ENCODE results near the gene RAPGEF1.
"Not testable (repeated sequence)": the region's sequence is repeated elsewhere in the genome, so short reads cannot be mapped to it uniquely, and the experiment has no call there.

The RAPGEF1 gene, protein sequence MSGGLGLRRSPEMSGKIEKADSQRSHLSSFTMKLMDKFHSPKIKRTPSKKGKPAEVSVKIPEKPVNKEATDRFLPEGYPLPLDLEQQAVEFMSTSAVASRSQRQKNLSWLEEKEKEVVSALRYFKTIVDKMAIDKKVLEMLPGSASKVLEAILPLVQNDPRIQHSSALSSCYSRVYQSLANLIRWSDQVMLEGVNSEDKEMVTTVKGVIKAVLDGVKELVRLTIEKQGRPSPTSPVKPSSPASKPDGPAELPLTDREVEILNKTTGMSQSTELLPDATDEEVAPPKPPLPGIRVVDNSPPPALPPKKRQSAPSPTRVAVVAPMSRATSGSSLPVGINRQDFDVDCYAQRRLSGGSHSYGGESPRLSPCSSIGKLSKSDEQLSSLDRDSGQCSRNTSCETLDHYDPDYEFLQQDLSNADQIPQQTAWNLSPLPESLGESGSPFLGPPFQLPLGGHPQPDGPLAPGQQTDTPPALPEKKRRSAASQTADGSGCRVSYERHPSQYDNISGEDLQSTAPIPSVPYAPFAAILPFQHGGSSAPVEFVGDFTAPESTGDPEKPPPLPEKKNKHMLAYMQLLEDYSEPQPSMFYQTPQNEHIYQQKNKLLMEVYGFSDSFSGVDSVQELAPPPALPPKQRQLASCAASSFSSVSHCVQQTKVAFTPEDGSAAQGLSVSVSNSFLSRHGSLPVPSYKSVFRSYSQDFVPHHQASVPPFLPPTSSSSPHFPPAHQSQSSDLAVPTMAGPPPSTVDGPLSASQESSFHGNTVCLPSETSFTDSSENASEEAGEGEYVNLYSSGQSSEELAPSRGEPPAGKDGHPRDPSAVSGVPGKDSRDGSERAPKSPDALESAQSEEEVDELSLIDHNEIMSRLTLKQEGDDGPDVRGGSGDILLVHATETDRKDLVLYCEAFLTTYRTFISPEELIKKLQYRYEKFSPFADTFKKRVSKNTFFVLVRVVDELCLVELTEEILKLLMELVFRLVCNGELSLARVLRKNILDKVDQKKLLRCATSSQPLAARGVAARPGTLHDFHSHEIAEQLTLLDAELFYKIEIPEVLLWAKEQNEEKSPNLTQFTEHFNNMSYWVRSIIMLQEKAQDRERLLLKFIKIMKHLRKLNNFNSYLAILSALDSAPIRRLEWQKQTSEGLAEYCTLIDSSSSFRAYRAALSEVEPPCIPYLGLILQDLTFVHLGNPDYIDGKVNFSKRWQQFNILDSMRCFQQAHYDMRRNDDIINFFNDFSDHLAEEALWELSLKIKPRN (N-terminal part only)

DNA sequence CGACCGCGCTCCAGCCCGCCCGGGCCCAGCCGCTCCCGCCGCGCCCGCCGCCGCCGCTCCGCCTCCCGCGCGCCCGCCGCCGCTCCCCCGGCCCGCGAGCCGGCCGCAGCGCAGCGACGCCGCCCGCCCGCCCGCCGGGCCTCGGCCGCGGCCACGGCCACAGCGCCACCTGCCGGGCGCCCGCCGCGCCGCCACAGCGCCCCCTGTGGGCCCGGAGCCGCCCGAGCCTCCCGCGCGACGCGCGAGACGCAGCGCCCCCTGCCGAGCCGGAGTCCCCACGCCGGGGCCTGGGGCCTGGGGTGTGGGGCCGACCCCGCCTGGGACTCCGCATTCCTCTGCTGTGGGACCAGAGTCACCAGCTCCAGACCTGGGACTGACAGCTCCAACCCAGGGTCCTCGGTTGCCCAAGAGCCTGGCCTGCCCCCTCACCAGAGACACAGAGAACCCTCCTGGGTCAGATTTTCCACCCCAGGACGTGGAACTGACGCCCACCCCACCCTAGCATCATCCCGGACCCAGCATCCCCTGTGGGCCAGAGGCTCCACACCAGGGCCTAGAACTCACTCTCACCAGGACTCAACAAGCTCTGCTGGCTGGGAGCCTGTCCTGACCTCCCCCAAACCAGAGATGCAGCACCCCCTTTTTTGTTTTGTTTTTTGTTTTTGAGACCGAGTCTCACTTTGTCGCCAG is at the start of gene RAPGEF1:
TSS of gene RAPGEF1 (minus strand) at position 118 of the 690 bp plus-strand sequence. CDS start 246 bp downstream, outside the sequence.
- no peak for DNase-seq (ENCODE audit: low read depth)

DNA sequence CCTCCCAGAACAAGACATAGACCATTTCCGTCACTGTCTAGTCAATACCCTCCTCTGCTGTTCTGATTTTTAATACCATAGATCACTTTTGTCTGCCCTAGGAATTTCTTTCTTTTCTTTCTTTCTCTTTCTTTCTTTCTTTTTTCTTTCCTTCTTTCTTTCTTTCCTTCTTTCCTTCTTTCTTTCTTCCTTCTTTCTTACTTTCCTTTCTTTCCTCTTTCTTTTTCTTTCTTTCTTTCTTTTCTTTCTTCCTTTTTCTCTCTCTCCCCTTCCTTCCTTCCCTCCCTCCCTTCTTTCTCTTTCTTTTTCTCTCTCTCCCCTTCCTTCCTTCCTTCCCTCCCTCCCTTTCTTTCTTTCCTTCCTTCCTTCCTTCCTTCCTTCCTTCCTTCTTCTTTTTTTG is 49.0 kb upstream of the RAPGEF1 start:
- DNase-seq (ENCODE audit: low read depth) = no peak

DNA sequence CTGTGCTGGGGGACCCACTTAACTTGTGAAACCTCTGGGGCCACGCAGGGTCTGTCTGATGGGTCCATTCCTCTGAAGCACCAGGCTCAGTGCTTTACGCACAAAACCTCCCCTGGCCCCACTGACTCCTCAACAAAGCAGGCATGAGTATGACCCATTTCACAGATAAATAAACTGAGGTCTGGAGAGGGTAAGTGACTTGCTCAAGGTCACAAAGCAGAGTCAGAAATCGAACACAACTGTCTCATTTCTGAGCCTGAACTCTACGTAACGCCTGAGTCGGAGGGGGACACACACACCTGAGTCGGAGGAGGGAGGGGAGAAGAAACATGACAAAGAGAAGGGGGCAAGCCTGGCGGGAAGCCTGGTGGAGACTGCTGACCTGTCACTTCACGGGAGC is 48.0 kb upstream of the RAPGEF1 start:
- DNase-seq (ENCODE audit: low read depth) = no peak

DNA sequence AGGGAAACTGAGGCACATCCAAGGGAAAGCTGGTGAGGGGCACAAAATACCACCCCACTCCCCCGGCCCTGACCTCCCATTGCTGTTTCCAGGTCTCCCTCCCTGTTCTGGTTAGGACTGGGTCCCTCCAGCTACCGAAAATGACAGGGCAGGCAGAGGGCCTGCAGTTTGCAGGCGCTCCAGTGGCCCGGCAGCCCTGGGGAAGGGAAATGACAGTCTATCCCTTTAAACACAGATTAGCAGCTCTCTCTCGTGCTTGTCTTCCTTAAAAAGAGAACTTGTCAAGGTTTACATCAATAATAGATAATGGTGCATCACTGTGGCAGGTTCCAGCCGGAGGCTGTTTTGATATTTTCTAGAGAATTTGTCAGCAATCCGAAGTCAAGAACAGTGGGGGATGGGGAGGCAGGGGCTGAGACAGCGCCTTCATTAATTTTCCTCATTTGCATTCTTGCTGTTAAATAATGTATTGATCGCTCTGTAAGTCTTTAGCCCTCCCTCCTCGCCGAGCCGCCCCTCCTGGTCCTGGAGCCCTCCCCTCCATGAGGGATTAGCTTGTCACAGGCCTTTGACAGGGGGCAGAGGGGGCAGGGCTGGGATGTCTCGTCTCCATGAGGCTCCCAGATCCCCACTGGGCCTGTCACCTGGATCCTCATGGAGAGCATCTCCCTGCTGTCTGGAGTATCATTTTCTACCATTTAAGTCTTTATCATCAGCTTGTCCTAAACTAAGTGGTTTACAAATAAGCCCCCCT is 45.0 kb upstream of the RAPGEF1 start:
- no peak for DNase-seq (ENCODE audit: low read depth)

DNA sequence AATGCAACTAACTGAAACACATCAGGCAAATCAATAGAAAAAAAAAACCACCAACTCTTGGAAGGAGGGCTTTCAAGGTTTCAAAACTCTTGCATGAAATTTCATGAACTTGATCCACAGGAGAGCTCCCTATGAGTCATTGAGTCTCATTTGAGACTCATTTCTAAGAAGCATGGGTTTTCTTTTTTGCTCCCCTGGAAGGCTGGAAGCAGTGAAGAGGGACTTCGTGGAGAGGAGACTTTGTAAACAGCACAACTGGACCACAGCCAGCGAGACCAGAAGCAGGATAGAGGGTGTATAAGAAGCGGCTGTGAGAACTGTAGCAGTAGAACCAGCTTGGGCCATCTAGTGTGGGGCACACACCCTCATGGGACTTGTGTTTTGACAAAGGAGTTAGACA is 41.2 kb upstream of the RAPGEF1 start:
- DNase-seq (ENCODE audit: low read depth) = no peak

DNA sequence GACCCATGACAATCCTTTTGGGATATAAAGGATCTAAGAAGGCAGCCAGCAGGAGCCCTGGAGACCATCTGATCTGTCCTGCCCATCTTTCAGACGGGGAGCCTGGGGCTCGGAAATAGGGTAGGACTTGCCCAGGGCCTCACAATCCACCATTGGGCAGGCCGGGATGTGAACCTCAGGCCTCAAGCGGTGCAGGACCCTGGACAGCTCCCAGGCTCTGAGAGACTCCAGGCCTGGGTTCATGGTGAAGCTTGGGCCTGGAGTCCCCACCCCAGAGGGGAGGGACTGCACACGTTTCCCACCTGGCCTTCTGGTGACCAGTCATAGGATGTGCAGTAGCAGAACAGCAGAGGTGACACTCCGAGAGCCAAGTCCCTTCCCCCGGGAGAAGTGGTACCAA is 36.6 kb upstream of the RAPGEF1 start:
- no peak for DNase-seq (ENCODE audit: low read depth)

DNA sequence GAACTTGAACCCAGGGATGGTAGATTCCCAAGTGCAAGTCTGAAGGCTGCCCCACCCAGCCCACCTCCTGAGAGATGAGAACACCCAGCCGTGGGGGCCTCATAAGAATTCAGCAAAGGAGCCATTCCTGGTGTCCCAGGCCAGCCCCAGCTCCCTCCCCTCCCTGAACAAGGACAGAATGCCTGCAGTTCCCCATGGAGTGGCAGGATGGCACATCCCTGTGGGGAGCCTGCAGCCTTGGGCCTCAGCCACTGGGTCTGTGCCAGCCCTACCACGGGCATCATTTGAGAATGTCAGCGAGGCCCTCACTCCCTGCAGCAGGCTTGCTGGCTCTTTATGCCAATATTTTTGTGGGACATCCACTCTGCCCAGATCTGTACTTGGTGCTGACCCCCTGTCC is 36.2 kb upstream of the RAPGEF1 start:
- DNase-seq (ENCODE audit: low read depth) = no peak

DNA sequence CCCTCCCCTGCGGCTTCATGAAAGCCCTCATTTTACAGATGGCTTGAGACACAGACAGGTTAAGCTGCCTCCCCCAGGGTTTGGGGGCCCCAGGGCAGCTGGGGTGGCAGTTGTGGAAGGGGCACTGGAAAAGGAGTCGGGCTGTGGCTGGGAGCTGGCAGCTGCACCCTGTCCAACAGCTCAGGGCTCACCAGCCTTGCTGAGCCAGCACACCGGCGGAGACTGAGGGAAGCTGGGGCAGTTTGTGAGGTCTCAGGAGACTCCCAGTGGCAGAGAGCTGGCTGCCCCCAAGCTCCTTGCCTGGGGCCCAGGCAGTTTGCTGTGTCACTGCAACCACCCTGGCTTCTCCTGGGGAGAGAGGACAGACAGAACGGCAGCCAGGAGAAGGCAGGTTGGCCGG is 34.8 kb upstream of the RAPGEF1 start:
- DNase-seq (ENCODE audit: low read depth) = no peak

DNA sequence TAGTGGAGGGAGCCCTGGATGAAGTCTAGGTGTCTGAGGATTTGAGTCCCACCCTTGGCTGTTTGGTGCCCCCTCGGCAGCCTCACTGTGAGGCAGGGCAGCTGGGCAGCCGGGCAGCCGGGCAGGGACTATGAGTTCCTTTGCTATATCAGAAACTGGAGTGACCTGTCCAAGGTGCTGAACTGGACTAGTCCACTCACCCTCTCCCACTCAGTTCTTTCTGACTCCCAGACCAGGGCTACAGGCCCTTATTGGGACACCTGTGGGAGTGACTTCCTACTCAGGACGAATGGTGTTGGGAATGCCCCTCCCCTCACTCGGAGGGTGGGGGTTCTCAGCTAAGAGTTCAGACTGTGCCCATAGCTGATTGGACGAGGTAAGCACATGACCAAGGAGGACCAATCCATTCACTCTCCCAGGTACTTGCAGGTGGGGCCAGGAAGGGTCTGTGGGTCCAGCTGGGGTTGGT is 34.1 kb upstream of the RAPGEF1 start:
- peak; percentile 42 for DNase-seq (ENCODE audit: low read depth)

DNA sequence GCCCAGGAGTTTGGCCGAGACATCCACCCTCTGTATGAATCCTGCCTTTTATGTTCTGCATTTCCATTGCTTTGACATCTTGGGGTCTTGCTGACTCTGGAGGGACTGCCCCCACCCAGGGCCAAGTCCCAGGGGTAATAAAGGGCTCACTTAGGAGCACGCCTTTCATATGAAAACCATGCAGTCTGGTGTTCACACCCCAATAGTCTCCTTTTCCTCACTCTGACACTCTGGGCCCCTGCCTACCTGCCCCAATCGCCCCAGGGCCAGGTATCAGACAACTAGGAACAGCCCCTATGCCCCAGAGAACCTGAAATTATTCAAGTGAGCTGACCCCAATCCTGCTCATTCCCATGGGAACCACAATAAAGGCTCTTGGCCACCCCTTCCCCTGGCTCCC is 33.1 kb upstream of the RAPGEF1 start:
- DNase-seq (ENCODE audit: low read depth) = no peak

DNA sequence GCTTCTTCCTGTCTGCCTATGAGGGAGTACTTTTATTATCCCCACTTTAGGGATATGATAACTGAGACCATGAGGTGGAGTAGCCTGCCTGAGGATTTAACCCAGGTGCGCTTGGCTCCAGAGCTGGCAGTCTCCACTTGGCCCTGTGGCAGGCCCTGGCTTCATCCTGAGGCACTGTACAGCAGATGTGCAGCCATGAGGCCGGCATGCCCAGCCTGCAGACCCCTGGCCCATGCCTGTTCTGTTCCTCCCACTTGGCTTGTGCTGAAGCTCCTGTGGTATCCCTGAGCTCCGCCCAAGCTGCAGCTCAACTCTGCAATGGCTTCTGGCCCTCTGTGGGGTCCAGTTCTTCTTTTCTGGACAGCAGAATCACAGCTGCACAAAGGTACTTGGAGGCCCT is 31.8 kb upstream of the RAPGEF1 start:
- DNase-seq (ENCODE audit: low read depth) = no peak

DNA sequence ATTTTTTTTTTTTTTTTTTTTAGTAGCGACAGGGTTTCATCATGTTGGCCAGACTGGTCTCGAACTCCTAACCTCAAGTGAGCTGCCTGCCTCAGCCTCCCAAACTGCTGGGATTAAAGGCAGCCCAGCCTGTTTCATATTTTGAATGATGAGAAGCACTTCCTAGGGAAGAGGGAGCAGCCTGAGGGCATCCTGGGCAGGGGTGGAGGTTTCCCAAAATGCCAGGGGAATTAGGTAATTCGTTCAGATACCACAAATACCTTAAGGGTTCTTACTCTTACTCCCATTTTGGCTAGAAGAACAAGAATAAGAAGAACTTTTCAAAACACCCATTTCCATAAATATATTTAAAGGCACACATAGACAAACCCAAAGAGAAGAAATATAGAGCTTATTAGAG is 29.5 kb upstream of the RAPGEF1 start:
- DNase-seq (ENCODE audit: low read depth) = no peak

DNA sequence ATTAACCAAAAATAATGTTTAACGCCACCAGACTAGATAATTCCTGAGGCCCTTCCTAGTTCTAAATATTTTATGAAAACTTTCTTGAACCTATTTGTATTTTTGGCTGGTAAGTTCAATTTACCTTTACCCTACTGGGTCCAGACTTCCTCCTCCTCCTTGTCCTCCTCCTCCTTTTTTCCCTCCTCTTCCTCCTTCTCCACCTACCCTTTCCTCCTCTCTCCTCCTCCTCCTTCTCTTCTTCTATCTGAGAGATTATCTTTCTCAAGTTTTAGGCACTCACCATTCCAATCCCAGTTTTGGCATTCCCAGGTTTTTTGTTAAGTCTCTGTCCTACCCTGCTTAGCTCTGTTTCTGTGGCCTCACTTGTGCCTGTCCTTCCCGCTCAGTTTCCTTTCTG is 24.7 kb upstream of the RAPGEF1 start:
- no peak for DNase-seq (ENCODE audit: low read depth)

DNA sequence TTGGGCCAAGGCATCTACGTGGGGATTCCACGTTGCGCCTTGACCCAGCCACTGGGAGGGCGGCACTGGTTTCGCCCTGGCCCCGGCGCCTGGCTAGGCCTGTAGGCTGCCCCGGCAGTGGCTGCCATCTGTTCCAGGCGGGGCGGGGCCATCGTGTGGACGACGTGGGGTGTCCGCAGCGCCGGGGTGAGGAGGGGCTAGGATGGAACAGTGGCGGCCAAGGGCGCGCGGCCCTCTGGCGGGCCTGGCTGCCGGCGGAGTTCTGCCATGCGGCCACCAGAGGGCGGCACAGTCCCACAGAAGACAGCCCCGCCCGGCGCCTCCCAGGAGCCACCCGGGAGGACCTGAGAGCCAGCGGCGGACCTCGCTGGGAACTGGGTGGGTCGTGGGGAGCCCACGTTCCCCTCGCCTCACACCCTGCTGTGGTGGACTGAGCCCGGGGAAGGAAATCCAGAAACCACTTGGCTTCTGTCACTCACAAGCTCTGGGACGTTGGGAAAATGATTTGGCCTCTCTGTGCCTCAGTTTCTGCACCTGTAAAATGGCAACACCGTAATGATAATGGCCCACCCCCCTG is 22.6 kb upstream of the RAPGEF1 start:
- peak; percentile 19 for DNase-seq (ENCODE audit: low read depth)

DNA sequence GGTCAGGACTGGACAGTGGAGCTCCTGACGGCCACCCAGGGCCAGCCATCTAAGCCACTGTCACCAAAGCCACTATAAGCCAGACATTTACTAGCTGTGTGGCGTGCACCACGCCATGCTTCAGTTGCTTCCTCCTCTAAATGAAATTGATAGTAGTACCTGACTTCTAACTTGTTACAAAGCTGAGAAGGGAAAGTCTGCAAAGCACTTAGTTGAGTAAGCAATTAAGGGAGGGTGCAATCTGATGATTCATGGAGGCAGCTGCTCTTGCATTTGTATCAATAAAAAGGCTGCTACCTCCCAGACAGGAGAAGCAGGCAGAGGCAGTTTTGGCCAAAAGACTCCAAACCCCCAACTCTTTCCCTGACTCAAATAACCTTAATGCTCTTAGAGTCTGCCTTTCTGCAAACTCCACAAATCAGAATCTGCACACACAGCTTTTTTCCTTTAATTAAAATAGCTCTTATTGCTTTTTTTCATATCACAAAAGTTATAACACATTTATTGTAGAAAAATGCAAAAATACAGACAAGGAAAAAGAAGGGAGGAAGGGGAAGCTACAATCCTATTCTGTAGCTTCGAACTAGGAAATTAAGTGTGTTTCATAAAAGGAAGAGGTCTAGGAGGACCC is 19.3 kb upstream of the RAPGEF1 start:
- no peak for DNase-seq (ENCODE audit: low read depth)

DNA sequence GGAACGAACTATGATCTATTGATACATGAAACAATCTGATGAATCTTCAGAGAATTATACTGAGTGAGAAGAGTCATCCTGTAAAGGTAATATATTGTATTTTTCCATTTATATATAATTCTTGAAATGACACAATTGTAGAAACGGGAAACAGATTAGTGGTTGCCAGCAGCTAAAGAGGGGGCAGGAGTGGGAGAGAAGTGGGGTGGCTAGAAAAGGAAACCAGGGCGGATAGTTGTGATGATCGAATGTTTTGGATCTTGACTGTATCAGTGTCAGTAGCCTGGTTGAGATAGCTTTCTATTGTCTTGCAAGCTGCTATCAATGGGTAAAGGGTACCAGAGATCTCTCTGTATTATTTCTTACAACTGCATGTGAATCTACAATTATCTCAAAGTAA is 17.7 kb upstream of the RAPGEF1 start:
- no peak for DNase-seq (ENCODE audit: low read depth)

DNA sequence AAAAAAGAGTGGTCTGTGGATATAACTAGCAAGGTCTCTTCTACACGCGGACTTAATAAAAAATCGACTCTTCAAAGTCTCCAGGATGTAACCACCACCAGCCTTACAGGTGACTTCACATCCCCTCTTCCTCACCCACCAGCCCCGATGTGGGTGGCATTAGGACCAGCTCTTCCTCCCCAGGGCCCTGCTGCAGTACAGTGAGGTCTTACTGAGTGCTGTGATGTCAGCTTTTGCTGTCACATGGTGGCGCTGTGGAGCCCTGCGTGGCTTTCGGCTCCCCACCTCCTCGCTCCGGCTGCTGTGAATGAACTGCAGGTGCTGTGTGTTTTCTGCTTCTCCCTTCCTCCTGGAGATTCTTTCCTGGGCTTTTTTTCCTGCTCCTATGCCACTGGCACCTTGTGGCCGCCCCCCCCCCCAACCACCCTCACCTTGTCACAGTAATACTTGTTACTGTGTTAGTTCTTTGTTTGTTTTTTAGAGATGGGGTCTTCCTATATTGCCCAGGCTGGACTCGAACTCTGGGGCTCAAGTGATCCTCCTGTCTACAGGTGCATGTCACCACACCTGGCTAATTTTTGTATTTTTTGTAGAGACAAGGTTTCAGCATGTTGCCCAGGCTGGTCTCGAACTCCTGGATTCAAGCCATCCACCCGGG is 15.8 kb upstream of the RAPGEF1 start:
- DNase-seq (ENCODE audit: low read depth) = peak; percentile 44

DNA sequence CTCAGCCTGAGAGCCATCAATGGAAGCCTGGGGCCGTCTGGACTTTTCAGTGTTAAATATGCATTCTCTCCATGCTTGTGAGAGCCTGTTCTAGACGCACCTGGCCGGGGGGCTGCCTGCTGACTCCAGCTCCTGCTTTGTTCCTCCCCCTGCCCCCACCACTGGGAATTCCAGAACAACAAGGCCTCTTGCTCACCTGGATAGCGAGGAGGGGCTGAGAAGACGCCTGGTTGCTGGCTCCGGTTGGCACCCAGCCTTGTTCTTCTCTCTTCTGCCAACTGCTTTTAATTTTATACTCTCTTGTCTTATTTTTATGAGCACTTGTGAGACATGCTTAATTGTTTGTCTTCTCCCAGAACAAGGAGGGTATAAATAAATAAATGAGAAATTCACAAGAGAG is 15.0 kb upstream of the RAPGEF1 start:
- no peak for DNase-seq (ENCODE audit: low read depth)

DNA sequence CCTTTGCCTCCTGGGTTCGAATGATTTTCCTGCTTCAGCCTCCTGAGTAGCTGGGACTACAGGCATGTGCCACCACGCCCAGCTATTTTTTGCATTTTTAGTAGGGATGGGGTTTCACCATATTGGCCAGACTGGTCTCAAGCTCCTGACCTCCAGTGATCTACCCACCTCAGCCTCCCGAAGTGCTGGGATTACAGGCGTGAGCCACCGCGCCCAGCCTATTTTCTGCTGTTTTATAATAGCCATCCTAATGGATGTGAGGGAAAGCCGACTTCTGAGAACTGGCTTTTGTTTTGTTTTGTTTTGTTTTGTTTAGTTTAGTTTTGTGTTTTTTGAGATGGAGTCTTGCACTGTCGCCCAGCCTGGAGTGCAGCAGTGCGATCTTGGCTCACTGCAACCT is 13.9 kb upstream of the RAPGEF1 start:
- DNase-seq (ENCODE audit: low read depth) = not testable (repeated sequence)
